ENCODE measurements around the gene EIF6.
A peak's percentile ranks its signal among the peaks of the same experiment; 100 is the strongest.
"Not testable (repeated sequence)": the region's sequence is repeated elsewhere in the genome, so short reads cannot be mapped to it uniquely, and the experiment has no call there.

The EIF6 gene

DNA sequence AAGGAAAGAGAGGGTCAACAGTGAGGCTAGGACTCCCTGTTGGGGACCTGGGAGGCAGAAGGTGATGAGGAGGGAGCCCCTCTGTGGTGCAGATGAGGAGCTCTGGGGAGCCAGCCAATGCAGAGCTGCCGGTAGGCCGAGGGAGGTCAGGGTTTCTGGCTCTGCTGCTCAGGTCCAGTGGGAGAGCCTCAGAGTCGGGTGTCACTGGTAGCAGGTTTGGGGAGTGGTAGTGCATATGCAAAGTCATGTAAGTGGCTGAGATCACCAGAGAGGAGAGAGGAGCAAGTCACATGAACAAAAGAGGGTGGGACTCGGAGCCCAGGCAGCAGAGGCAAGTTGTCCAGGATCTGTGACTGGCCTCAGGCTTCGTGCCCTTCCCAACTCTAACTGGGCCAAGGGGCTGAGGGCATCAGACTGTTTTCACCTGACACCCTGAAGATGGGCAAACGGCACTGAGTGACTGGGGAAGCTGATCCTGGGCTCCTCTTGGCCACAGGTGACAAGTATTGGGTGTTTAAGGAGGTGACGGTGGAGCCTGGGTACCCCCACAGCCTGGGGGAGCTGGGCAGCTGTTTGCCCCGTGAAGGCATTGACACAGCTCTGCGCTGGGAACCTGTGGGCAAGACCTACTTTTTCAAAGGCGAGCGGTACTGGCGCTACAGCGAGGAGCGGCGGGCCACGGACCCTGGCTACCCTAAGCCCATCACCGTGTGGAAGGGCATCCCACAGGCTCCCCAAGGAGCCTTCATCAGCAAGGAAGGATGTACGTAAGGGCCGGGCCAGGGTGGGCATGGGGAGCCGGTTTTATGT is 13.3 kb downstream of the EIF6 start:
- no peak overlapping the region for H3K4me3 Mint-ChIP-seq
- H3K27ac Mint-ChIP-seq, result peak overlapping the region; percentile 52
- H3K9me3 Mint-ChIP-seq, result no peaks in the 10 kb centered on the region
- no peaks in the 10 kb centered on the region for H3K27me3 Mint-ChIP-seq
- H3K36me3 Mint-ChIP-seq (ENCODE audit: low read depth), result peaks cover 82% of the 10 kb centered on the region
- H3K4me1 Mint-ChIP-seq (ENCODE audit: low read depth), result peaks cover 9% of the 10 kb centered on the region
- DNase-seq, result no peak

DNA sequence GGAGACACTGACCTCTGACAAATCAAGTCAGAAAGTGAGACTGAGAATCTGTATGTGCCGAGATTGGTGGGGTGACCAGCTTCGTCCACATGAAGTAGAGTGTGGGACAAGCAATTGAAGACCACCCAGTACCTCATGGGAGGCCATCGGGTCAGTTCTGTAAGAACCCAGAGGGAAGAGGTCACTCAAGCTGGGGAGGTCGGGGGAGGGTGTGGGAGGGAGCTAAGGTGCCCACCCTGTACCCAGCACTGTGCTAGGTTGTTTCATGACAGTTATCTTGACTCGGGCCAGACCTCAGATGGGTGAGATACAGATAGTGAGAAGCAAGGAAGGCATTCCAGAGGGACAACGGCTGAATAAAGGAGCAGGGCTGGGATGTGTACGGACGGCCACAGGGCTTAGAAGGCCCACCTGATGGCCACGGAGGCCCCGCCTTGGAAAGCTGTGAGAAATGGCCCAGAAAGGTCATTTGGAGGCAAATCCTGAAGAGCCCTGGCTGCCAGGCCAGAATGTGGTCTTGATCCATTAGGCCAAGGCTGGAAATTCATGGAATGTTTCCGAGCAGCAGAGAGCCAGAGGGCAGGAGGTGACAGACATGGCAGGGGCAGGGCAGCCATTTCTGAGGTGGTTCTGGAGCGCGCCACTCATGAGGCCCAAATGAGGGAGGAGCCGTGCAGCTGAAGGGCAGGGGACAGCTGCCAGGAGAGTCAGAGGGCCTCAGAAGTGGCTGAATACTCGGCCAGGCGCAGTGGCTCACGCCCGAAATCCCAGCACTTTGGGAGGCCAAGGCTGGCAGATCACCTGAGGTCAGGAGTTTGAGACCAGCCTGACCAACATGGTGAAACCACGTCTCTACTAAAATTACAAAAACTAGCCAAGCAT is 14.3 kb downstream of the EIF6 start:
- Mint-ChIP-seq H3K4me3 (no peak overlapping the region), H3K27ac (peak overlapping the region; percentile 52)

DNA sequence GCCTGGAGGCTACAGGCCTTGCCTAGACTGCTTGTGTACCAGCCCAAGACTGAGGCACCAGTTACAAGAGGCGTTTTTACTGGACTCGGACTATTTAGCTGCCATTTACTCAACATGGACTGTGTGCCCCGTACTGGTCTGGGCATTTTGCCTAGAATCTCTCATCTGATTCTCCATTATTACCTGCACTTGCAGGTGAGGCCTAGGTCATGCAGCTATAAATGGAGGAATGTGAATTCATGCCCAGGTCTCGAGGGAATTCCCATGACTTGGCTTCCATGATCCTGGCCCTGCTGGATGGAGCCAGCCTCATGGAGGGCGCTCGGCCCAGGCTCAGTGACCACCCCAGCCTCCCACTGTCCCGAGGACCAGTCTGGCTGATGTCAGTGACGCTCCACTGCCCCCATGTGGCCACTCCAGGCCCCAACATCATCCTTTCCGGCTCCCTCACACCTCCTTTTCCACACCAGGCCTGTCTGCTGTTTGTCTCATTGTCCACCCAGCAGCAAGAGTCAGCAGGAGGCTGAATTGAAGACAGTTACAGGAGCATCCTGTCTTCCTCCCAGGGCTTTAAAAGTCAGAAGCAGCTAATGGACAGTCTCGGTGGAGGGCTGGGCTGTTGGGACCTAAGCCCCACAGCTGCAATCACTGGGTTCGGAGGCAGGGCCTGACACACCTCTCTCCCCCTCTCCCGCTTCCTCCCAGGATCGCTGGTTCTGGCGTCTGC is 15.4 kb downstream of the EIF6 start:
- peak; percentile 65 for DNase-seq
- no peak overlapping the region for H3K4me3 Mint-ChIP-seq
- H3K4me1 Mint-ChIP-seq (ENCODE audit: low read depth), result peaks cover 3% of the 10 kb centered on the region

More for the DNA sequence above, 14.3 kb downstream of the EIF6 start:
- Mint-ChIP-seq H3K36me3 (ENCODE audit: low read depth) (peaks cover 75% of the 10 kb centered on the region), H3K4me1 (ENCODE audit: low read depth) (peaks cover 3% of the 10 kb centered on the region), H3K9me3 (no peaks in the 10 kb centered on the region), H3K27me3 (no peaks in the 10 kb centered on the region)
- no peak for DNase-seq

DNA sequence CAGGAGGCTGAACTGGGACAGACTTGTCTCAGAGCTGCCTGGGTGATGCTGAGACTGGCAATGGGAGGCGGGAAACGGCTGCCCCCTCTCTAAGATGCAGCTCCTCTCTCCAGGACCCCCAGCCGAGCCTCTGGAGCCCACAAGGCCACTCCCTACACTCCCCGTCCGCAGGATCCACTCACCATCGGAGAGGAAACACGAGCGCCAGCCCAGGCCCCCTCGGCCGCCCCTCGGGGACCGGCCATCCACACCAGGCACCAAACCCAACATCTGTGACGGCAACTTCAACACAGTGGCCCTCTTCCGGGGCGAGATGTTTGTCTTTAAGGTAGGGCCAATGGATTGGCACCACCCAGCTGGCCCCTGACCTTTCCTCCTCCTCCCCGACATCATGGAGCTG is 17.5 kb downstream of the EIF6 start:
- H3K36me3 Mint-ChIP-seq (ENCODE audit: low read depth), result peaks cover 62% of the 10 kb centered on the region
- no peaks in the 10 kb centered on the region for H3K27me3 Mint-ChIP-seq
- no peak for DNase-seq
- H3K9me3 Mint-ChIP-seq, result no peaks in the 10 kb centered on the region
- no peak overlapping the region for H3K4me3 Mint-ChIP-seq
- H3K27ac Mint-ChIP-seq, result no peak overlapping the region
- H3K4me1 Mint-ChIP-seq (ENCODE audit: low read depth), result peaks cover 3% of the 10 kb centered on the region

More for the DNA sequence above, 15.4 kb downstream of the EIF6 start:
- peaks cover 71% of the 10 kb centered on the region for H3K36me3 Mint-ChIP-seq (ENCODE audit: low read depth)
- no peaks in the 10 kb centered on the region for H3K27me3 Mint-ChIP-seq
- no peaks in the 10 kb centered on the region for H3K9me3 Mint-ChIP-seq
- H3K27ac Mint-ChIP-seq, result no peak overlapping the region

DNA sequence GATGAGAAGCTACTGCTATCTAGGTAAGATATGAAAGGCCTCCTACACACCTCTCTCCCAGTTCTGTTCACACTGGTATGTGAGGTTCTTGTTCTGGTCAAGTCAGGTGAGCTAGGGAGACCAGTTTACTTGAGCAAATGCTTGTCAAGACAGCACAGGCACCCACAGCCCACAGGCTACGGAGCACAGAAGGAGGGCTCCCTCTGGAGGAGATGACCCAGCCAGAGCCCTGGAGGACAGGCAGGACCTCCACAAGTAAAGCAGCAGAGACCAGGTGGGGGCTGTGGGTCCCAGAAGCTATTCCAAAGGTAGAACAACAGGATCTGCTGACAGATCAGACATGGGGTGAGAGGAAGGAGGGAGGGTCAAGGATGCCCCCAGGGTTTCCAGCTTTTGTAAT is 19.8 kb downstream of the EIF6 start:
- Mint-ChIP-seq H3K4me3 (no peak overlapping the region), H3K36me3 (ENCODE audit: low read depth) (peaks cover 42% of the 10 kb centered on the region), H3K9me3 (no peaks in the 10 kb centered on the region), H3K27ac (no peak overlapping the region), H3K4me1 (ENCODE audit: low read depth) (peaks cover 3% of the 10 kb centered on the region), H3K27me3 (no peaks in the 10 kb centered on the region)
- DNase-seq, result no peak

DNA sequence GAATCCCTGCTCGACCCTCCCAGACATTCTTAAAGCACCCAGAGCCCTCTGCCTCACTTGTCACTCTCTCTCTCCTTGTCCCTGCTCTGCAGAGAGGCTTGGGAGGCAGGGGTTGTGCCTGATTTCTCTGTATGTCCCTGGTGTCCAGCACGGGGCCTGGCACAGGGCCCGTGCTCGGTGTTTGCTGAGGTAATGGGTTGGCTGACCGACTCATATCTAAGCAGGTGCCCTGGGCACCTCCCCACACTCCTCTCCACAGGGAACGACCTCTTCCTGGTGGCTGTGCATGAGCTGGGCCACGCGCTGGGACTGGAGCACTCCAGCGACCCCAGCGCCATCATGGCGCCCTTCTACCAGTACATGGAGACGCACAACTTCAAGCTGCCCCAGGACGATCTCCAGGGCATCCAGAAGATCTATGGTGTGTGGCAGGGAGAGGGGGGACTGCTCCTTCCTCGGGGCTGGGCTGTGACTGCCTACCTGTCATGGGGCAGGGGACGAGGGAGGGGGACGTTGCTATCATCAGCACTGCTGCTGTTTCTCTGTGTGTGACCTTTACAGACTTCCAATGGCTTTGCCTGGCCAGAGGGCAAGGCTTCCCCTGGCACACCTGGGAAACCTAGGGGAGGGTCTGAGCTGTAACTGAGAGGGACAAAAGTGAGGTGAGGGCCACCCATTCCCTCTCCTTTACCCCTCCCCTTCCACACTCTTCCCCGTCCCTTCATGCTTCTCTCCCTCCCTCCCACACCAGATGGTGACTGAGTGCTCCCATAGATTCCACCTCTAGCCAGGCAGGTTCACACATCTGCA is 20.8 kb downstream of the EIF6 start:
- no peaks in the 10 kb centered on the region for H3K27me3 Mint-ChIP-seq
- no peaks in the 10 kb centered on the region for H3K4me1 Mint-ChIP-seq (ENCODE audit: low read depth)
- H3K27ac Mint-ChIP-seq, result no peak overlapping the region
- no peak for DNase-seq
- no peak overlapping the region for H3K4me3 Mint-ChIP-seq
- peaks cover 34% of the 10 kb centered on the region for H3K36me3 Mint-ChIP-seq (ENCODE audit: low read depth)
- no peaks in the 10 kb centered on the region for H3K9me3 Mint-ChIP-seq

DNA sequence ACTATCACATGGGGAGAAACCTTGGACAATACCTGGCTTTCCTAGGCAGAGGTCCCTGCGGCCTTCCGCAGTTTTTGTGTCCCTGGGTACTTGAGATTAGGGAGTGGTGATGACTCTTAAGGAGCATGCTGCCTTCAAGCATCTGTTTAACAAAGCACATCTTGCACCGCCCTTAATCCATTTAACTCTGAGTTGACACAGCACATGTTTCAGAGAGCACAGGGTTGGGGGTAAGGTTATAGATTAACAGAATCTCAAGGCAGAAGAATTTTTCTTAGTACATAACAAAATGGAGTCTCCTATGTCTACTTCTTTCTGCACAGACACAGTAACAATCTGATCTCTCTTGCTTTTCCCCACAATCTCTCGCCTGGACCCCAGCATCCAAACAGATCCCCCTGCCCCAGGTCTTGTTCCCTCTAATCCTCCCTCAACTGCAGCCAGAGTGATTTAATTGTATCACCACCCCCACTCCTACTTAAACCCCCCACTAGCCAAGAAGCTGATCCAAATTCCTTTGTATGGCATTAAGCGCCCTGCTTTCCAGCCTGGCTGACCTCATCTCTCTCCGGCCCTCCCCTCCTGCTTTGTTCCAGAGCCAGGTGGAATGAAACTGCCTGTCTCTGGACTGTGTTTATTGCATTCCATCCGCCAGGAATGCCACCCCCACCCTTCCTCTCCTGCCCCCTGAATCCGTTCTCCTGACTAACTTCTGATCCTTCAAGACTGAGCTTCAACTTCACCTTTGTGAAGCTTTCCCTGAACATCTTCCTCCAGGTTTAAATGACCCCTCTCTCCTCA is 21.6 kb downstream of the EIF6 start:
- H3K27me3 Mint-ChIP-seq; H3K27ac Mint-ChIP-seq; H3K4me3 Mint-ChIP-seq; H3K9me3 Mint-ChIP-seq; DNase-seq; H3K4me1 Mint-ChIP-seq (ENCODE audit: low read depth): not testable (repeated sequence)
- H3K36me3 Mint-ChIP-seq (ENCODE audit: low read depth), result peaks cover 32% of the 10 kb centered on the region

DNA sequence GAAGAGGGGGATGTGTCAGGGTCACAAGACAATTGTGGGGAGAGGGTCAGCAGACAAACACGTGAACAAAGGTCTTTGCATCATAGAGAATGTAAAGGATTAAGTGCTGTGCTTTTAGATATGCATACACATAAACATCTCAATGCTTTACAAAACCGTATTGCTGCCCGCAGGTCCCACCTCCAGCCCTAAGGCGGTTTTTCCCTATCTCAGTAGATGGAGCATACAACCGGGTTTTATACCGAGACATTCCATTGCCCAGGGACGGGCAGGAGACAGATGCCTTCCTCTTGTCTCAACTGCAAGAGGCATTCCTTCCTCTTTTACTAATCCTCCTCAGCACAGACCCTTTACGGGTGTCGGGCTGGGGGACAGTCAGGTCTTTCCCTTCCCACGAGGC is 22.3 kb downstream of the EIF6 start:
- not testable (repeated sequence) for DNase-seq; H3K9me3 Mint-ChIP-seq; H3K4me3 Mint-ChIP-seq; H3K27ac Mint-ChIP-seq; H3K4me1 Mint-ChIP-seq (ENCODE audit: low read depth); H3K27me3 Mint-ChIP-seq
- H3K36me3 Mint-ChIP-seq (ENCODE audit: low read depth), result peaks cover 26% of the 10 kb centered on the region

DNA sequence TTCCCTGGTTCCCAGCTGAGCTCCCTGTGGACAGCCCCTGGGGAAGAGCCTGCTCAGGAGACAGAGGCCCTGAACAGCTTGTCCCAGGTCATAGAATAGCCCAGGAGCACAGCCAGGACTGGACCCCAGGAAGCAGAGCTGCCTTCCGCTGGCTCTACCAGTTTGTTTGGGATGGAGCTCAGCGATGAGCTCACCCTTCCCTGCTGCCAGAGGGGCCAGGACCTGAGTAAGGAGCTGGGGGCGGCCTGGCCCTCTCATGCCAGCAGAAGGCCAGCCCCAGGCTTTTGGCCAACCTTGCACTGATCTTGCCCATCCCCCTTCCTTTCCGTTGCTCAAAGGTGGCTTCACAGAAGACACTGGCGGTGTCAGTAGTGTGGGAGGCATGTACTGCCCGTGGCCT is 24.1 kb downstream of the EIF6 start:
- H3K27ac Mint-ChIP-seq, result no peak overlapping the region

DNA sequence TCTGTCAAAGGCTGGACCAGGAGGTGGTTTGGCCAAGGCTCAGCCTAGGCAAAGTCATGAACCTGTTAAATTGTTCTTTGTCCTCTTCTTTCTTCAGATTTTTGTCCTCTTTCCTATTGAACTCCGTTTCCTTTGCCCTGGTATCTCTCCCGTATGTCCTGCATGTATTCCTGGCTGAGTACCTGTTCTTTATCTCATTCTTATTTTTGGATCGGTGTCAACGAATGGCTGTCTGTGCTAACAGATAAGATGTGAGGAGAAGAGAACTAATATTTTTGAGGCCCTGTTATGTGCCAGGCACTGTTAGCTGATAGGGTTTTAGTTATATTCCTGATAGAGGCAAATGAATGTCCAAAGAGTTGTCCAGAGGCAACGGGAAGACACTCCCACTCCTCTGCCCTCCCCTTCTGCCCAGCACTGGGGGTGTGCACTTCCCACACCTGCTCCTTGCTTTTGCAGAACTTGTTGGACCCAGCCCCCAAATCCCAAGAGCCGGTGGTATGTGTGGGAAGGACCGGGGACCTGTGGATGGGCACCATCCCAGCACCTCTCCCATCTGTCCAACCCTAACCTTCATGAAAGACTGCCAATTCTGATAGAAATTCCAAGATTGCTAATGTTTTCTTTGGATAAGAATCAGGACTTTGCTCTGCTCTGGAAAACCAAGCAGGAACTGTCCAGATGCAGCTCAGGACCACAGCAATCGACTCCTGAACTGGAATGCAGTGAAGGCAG is 27.2 kb downstream of the EIF6 start:
- H3K27me3 Mint-ChIP-seq, result no peaks in the 10 kb centered on the region
- no peak overlapping the region for H3K4me3 Mint-ChIP-seq
- H3K36me3 Mint-ChIP-seq (ENCODE audit: low read depth), result peaks cover 6% of the 10 kb centered on the region
- no peak overlapping the region for H3K27ac Mint-ChIP-seq
- peaks cover 6% of the 10 kb centered on the region for H3K4me1 Mint-ChIP-seq (ENCODE audit: low read depth)
- H3K9me3 Mint-ChIP-seq, result no peaks in the 10 kb centered on the region
- DNase-seq, result no peak

More for the DNA sequence above, 24.1 kb downstream of the EIF6 start:
- Mint-ChIP-seq H3K4me1 (ENCODE audit: low read depth) (no peaks in the 10 kb centered on the region), H3K4me3 (no peak overlapping the region), H3K36me3 (ENCODE audit: low read depth) (peaks cover 11% of the 10 kb centered on the region), H3K27me3 (no peaks in the 10 kb centered on the region), H3K9me3 (no peaks in the 10 kb centered on the region)
- no peak for DNase-seq

DNA sequence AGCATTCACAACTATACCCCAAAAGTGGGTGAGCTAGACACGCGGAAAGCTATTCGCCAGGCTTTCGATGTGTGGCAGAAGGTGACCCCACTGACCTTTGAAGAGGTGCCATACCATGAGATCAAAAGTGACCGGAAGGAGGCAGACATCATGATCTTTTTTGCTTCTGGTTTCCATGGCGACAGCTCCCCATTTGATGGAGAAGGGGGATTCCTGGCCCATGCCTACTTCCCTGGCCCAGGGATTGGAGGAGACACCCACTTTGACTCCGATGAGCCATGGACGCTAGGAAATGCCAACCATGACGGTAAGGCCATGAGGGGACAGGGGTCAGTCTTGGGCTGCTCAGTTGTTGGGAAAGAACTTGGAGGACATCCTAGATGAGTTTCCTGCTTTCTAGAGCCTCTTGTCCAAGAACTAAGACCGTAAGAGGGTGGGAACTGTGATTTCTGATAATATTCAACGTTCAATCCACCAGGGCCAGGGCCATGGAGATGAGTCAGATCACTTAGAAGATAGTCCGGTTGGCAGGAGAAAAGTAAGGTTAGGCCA is 30.0 kb downstream of the EIF6 start:
- no peak overlapping the region for H3K4me3 Mint-ChIP-seq
- no peak for DNase-seq
- peaks cover 21% of the 10 kb centered on the region for H3K4me1 Mint-ChIP-seq (ENCODE audit: low read depth)
- no peaks in the 10 kb centered on the region for H3K9me3 Mint-ChIP-seq
- H3K27me3 Mint-ChIP-seq, result no peaks in the 10 kb centered on the region
- peaks cover 6% of the 10 kb centered on the region for H3K36me3 Mint-ChIP-seq (ENCODE audit: low read depth)
- no peak overlapping the region for H3K27ac Mint-ChIP-seq

DNA sequence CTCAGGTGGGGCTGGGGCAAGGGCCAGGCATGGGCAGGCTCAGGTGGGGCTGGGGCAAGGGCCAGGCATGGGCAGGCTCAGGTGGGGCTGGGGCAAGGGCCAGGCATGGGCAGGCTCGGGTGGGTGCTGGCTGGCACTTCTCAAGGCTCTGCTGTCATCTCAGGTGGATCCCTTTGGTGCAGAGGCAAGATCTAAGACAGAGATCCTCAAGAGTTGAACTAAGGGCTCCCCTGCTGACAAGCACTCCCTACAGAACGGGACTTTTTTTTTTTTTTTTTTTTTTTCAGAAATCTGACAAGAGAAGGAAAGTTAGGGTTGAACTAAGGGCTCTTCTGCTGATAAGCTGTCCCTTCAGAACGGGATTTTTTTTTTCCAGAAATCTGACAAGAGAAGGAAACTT is 31.6 kb downstream of the EIF6 start:
- no peaks in the 10 kb centered on the region for H3K27me3 Mint-ChIP-seq
- DNase-seq, result no peak
- peaks cover 21% of the 10 kb centered on the region for H3K4me1 Mint-ChIP-seq (ENCODE audit: low read depth)
- no peaks in the 10 kb centered on the region for H3K9me3 Mint-ChIP-seq
- no peak overlapping the region for H3K27ac Mint-ChIP-seq
- H3K4me3 Mint-ChIP-seq, result no peak overlapping the region
- H3K36me3 Mint-ChIP-seq (ENCODE audit: low read depth), result peaks cover 2% of the 10 kb centered on the region

DNA sequence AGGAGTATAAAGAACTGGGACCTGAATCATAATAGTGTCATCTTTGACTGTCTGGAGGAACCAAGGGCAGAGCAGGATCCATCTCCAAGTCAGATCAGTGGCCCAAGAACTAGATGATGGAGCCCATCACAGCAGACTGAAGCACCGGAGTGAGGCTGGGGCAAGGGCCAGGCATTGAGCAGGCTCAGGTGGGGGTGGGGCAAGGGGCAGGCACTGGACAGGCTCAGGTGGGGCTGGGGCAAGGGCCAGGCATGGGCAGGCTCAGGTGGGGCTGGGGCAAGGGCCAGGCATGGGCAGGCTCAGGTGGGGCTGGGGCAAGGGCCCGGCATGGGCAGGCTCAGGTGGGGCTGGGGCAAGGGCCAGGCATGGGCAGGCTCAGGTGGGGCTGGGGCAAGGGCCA is 32.0 kb downstream of the EIF6 start:
- Mint-ChIP-seq H3K27ac (peak overlapping the region; percentile 88), H3K4me1 (ENCODE audit: low read depth) (peaks cover 21% of the 10 kb centered on the region)
- H3K9me3 Mint-ChIP-seq; H3K4me3 Mint-ChIP-seq; H3K36me3 Mint-ChIP-seq (ENCODE audit: low read depth); H3K27me3 Mint-ChIP-seq; DNase-seq: not testable (repeated sequence)
